Caco-2 (cell line): ENCODE results near the gene NARF. TPM values are rescaled to one million over a fixed set of nuclear protein-coding genes. Genes with fewer than 3 reads are reported as not detected.

ENCODE experiments used
- Bru-seq: library from RNA; stranded (reverse); fragments of 400-500 nt; gene quantifications from one replicate; lab custom pipeline; 2021; lab: Mats Ljungman, UMichigan
- BruChase-seq, 2 experiments: library from RNA; stranded (reverse); fragments of 400-500 nt; gene quantifications; one replicate each; lab custom pipeline; 2021; lab: Mats Ljungman, UMichigan
- BruUV-seq: library from RNA; stranded (reverse); fragments of 400-500 nt; replicated peaks from 2 replicates; lab custom pipeline; 2021; lab: Mats Ljungman, UMichigan
- CTCF ChIA-PET: fragments of 300-600 bp; sonication (Branson Sonifier 250); formaldehyde crosslinking; loops from one replicate; lab custom pipeline; 2022; ENCODE audit warnings: antibody characterized with exemption; lab: Charles Lee
- POLR2A ChIA-PET: fragments of 300-600 bp; sonication (Branson Sonifier 250); formaldehyde crosslinking; loops from one replicate; lab custom pipeline; 2022; ENCODE audit warnings: antibody characterized with exemption; lab: Charles Lee
- DNase-seq, 2 experiments: peaks; one replicate each; pipeline versions ENCODE4 v3.0.0 to v3.0.0-alpha.2; 2020 to 2022
- H3K27me3 ChIP-seq: replicated peaks from 2 replicates; pipeline ENCODE4 v1.6.0; 2011; ENCODE audit warnings: low read length; ENCODE audit not compliant: control insufficient read depth, insufficient read depth
- H3K36me3 ChIP-seq: 2 replicates; pipeline ENCODE4 v1.5.1; 2011; ENCODE audit warnings: low read length; ENCODE audit not compliant: control insufficient read depth, insufficient read depth
- H3K4me1 ChIP-seq: fragments of 250-450 bp; sonication (Bioruptor Pico); 2 replicates; pipeline ENCODE4 v1.5.1; 2020; ENCODE audit warnings: mild to moderate bottlenecking
- H3K4me3 ChIP-seq: 2 replicates; pipeline ENCODE4 v1.5.1; 2011; ENCODE audit warnings: low read depth, mild to moderate bottlenecking, control low read depth, low read length
- H3K9me3 ChIP-seq: fragments of 250-450 bp; sonication (Bioruptor Pico); 2 replicates; pipeline ENCODE4 v1.5.1; 2020; ENCODE audit warnings: mild to moderate bottlenecking, moderate library complexity
- H3K27ac Mint-ChIP-seq: one replicate; pipeline ENCODE4 v1.8.0; 2022; ENCODE audit warnings: mixed read lengths; ENCODE audit not compliant: unreplicated experiment
- H3K27me3 Mint-ChIP-seq: one replicate; pipeline ENCODE4 v1.8.0; 2022; ENCODE audit warnings: mixed read lengths; ENCODE audit not compliant: insufficient read depth, unreplicated experiment
- H3K36me3 Mint-ChIP-seq: one replicate; pipeline ENCODE4 v1.8.0; 2022; ENCODE audit warnings: mild to moderate bottlenecking, mixed read lengths; ENCODE audit not compliant: insufficient read depth, unreplicated experiment
- H3K4me1 Mint-ChIP-seq: one replicate; pipeline ENCODE4 v1.8.0; 2022; ENCODE audit warnings: low read depth, mixed read lengths; ENCODE audit not compliant: unreplicated experiment
- H3K4me3 Mint-ChIP-seq: one replicate; pipeline ENCODE4 v1.8.0; 2022; ENCODE audit warnings: mild to moderate bottlenecking, moderate library complexity, mixed read lengths; ENCODE audit not compliant: unreplicated experiment
- H3K9me3 Mint-ChIP-seq: one replicate; pipeline ENCODE4 v1.8.0; 2022; ENCODE audit warnings: mixed read lengths; ENCODE audit not compliant: unreplicated experiment
- CTCF ChIP-seq, 2 experiments: fragments of 200-600 bp in 1 of 2; IDR thresholded peaks; 1 replicate in 1 of 2; 2 replicates in 1 of 2; pipeline versions ENCODE4 v1.5.1 to v1.8.0; 2011 to 2022; ENCODE audit warnings: antibody characterized with exemption in 1 of 2, control low read depth in 1 of 2, inconsistent platforms in 1 of 2, low read depth in 1 of 2, low read length in 1 of 2, mild to moderate bottlenecking in 1 of 2, moderate library complexity in 1 of 2; ENCODE audit not compliant: insufficient read depth in 1 of 2, severe bottlenecking in 1 of 2, unreplicated experiment in 1 of 2
- intact Hi-C: fragments of 100-400 bp; cut with micrococcal nuclease; formaldehyde crosslinking; loops from one replicate; pipeline ENCODE4 v1.10.0; 2022; ENCODE audit not compliant: unreplicated experiment
- long read RNA-seq: library from polyadenylated mRNA; stranded (forward); transcript quantifications from one replicate; pipeline ENCODE4 v2.0.0, GENCODE V29; 2022
- total RNA-seq: library from RNA; stranded (reverse); gene quantifications from 2 replicates; pipeline ENCODE4 v1.2.3, GENCODE V29; 2022

The NARF gene
- total RNA-seq (62.1 and 66.1 TPM in 2 replicates), Bru-seq, nascent RNA (percentile 62 among the genes with signal in this experiment), BruChase-seq, experiment 1, labeled RNA remaining after a 2-hour chase (percentile 65 among the genes with signal in this experiment), BruChase-seq, experiment 2, labeled RNA remaining after a 6-hour chase (percentile 75 among the genes with signal in this experiment)
- long read RNA-seq, transcript NARF-201 (11 exons, 3,949 nt), result major isoform, 79 of 123 reads
- long read RNA-seq, transcript NARF-204 (11 exons, 1,766 nt), result minor isoform, 6 of 123 reads
- long read RNA-seq, transcript NARF-209 (10 exons, 2,598 nt), result minor isoform, 8 of 123 reads
- long read RNA-seq, partial matches to known transcripts, result 7 of 123 reads
- long read RNA-seq, other reads (novel, unspliced or antisense), result 22 of 123 reads

GRCh38 chr17:82458179-82458884 lies at the start of gene NARF:
TSS of gene NARF (plus strand) at chr17:82458741. CDS start at chr17:82458804, 63 bp downstream.
- ChIA-PET POLR2A (no interaction called here), CTCF (no interaction called here)
- H3K4me1 ChIP-seq, result peaks cover 22% of the 10 kb centered on the region

GRCh38 chr17:82408938-82409318 lies 49.6 kb upstream of the NARF start:
- H3K36me3 ChIP-seq, result no peaks in the 10 kb centered on the region; the same call in 1 of the 2 replicates
- intact Hi-C loops, result no loop called here
- Mint-ChIP-seq H3K4me3 (no peak overlapping the region), H3K4me1 (no peaks in the 10 kb centered on the region), H3K9me3 (no peaks in the 10 kb centered on the region), H3K36me3 (peaks cover 4% of the 10 kb centered on the region), H3K27me3 (no peaks in the 10 kb centered on the region), H3K27ac (no peak overlapping the region)
- no peak for TF ChIP-seq CTCF (IDR thresholded peaks at IDR 0.05; ENCODE audit: insufficient read depth in 1 of 2, low read depth in 1 of 2, low read length in 1 of 2, severe bottlenecking in 1 of 2, unreplicated experiment in 1 of 2)
- no peak for DNase-seq
- H3K9me3 ChIP-seq, result no peaks in the 10 kb centered on the region
- H3K4me3 ChIP-seq, result no peak overlapping the region
- H3K27me3 ChIP-seq, result no peaks in the 10 kb centered on the region
- H3K4me1 ChIP-seq, result no peaks in the 10 kb centered on the region
- ChIA-PET POLR2A (no interaction called here), CTCF (no interaction called here)
- BruUV-seq, result no TSS peak

More at GRCh38 chr17:82458179-82458884, at the start of gene NARF:
- Histone ChIP-seq H3K9me3 (no peaks in the 10 kb centered on the region), H3K4me3 (peak within 1 kb of the TSS; percentile 76), H3K27me3 (no peaks in the 10 kb centered on the region), H3K36me3 (0 out of 2 replicates have a peak, but pooled peaks cover 2% of the 10 kb centered on the region)
- Mint-ChIP-seq H3K36me3 (peaks cover 45% of the 10 kb centered on the region), H3K4me3 (peak within 1 kb of the TSS; percentile 87), H3K9me3 (peaks cover 9% of the 10 kb centered on the region), H3K4me1 (peaks cover 22% of the 10 kb centered on the region), H3K27me3 (no peaks in the 10 kb centered on the region), H3K27ac (peak within 1 kb of the TSS; percentile 80)
- DNase-seq, result peak; percentile 99 to 100
- TF ChIP-seq CTCF (IDR thresholded peaks at IDR 0.05; ENCODE audit: insufficient read depth in 1 of 2, low read depth in 1 of 2, low read length in 1 of 2, severe bottlenecking in 1 of 2, unreplicated experiment in 1 of 2), result no peak
- BruUV-seq, result no TSS peak
- intact Hi-C loops, result loop anchor here (1.0 to 2.0 kb wide), 4 partner anchors 8 to 64 kb away; partner anchors contain the start of genes CYBC1, HEXD and OGFOD3

GRCh38 chr17:82410014-82410716 lies 48.4 kb upstream of the NARF start:
- Mint-ChIP-seq H3K27me3 (no peaks in the 10 kb centered on the region), H3K4me3 (no peak overlapping the region), H3K9me3 (no peaks in the 10 kb centered on the region), H3K36me3 (no peaks in the 10 kb centered on the region), H3K4me1 (no peaks in the 10 kb centered on the region), H3K27ac (no peak overlapping the region)
- no peaks in the 10 kb centered on the region; the same call in 1 of the 2 replicates for H3K36me3 ChIP-seq
- H3K4me1 ChIP-seq, result no peaks in the 10 kb centered on the region
- no TSS peak for BruUV-seq
- ChIA-PET POLR2A (no interaction called here), CTCF (no interaction called here)
- H3K4me3 ChIP-seq, result no peak overlapping the region
- H3K27me3 ChIP-seq, result no peaks in the 10 kb centered on the region
- no peaks in the 10 kb centered on the region for H3K9me3 ChIP-seq
- TF ChIP-seq CTCF (IDR thresholded peaks at IDR 0.05; ENCODE audit: insufficient read depth in 1 of 2, low read depth in 1 of 2, low read length in 1 of 2, severe bottlenecking in 1 of 2, unreplicated experiment in 1 of 2), result no peak
- intact Hi-C loops, result loop anchor here (5.0 kb wide), 1 partner anchor 58 kb away; no protein-coding TSS in a partner anchor
- DNase-seq, result no peak
